Epidermal melanocyte (primary cell): Measurements from ENCODE around the gene CSAG2.

Source experiments
- DNase-seq: peaks from one replicate; pipeline ENCODE4 v3.0.0; 2011; ENCODE audit warnings: low spot score; ENCODE audit not compliant: insufficient read length

CSAG2 gene

GRCh38 chrX:152663086-152663485, 46.0 kb downstream of the CSAG2 start:
- no peak for DNase-seq

DNA sequence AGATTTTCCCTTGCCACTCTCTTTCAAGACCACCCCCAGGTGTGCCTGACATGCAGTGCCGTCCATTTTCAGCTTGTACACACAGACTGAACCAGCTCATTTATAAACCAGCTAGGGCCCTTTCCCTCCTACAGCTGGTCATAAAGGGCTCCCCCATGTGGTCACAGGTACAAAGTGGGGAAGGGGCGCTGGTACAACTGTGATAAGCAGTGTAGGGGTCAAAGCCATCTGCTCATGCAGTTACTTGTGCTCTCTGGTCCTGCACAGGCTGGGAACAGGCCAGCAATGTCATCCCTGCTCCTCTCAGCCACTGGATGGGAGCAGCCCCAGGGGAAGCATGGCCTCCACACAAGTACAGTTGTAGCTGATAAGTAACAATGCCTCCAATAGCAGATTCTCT, 50.8 kb downstream of the CSAG2 start:
- no peak for DNase-seq
